Endometrial microvascular endothelial cells (primary cell): ENCODE data around the gene GMEB2. TPM values are rescaled to one million over a fixed set of nuclear protein-coding genes. Genes with fewer than 3 reads are reported as not detected.
"Not testable (repeated sequence)": the region's sequence is repeated elsewhere in the genome, so short reads cannot be mapped to it uniquely, and the experiment has no call there.

Experiments used
- in situ Hi-C: cut with HindIII; loops from 2 replicates; pipeline ENCODE4 v1.10.0; 2017; ENCODE audit warnings: low sequenced_read_pairs, low pct_unique_long_range_greater_than_20kb; ENCODE audit errors: inconsistent ontology term
- total RNA-seq: library from RNA; depleted of rRNA; stranded (reverse); fragments of >200 nt; gene quantifications from one replicate; pipeline ENCODE4 v1.2.3, GENCODE V29; 2015; ENCODE audit errors: inconsistent ontology term

The GMEB2 gene
- total RNA-seq, 1 donor from 2014 or later, result 11.9 TPM

DNA sequence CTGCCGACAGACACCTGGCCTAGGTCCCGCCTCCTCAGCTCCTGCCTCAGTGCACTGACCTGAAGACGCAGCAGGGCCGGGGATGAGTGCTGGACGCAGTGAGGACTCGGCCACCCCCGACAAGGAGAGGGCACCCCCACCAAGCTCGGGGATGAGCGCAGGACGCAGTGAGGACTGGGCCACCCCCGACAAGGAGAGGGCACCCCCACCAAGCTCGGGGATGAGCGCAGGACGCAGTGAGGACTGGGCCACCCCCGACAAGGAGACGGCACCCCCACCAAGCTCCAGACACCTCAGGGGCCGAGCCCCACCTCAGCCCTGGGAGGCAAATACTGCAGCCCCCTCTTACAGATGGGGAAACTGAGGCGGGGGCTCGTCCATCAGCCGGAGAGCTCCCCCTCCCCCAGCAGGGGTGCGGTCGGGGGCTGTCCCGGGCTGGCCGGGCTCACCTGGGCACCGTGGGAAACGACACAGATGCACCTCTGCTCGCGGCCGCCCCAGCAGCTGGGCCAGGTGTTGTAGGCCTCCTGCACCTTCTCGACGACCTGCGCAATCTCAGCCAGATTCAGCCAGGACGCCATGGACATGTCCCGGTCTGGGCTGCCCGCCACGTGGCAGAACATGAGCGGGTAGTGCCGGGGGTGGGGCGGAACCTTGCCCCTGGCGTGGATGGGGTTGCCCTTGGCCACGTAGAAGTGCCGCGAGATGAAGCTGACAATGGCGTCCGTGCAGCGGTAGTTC lies 60.3 kb downstream of the GMEB2 start:
- in situ Hi-C loops, result no loop called here

DNA sequence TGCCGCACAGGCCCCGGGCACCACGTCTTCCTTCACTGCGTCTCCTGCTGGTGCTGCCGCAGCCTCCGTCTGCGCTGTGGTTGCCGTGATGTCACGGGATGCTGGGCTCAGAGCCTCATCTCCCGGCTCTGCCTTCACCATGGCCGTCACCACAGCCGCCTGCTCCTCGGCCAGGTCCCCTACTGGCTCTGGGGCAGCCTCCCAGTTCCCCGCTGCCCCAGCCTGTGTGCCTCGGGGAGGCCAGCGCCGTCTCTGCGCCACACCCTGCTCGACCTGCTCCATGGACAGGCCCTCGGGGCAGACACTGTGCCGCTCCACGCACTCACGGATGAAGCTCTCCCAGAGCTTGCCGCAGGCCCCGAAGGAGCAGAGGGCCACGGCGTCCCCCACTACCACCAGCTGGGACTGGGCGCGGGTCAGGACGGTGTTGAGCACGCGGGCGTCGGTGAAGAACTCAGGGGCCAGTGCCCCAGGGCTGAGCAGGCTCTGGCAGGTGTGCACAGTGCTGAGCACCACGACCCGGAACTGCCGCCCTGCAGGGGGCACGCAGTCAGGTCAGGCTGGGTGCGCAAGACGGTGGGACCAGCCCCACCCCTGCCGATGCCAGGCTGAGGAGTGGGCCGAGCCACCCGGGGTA lies 61.1 kb downstream of the GMEB2 start:
- in situ Hi-C loops, result no loop called here

DNA sequence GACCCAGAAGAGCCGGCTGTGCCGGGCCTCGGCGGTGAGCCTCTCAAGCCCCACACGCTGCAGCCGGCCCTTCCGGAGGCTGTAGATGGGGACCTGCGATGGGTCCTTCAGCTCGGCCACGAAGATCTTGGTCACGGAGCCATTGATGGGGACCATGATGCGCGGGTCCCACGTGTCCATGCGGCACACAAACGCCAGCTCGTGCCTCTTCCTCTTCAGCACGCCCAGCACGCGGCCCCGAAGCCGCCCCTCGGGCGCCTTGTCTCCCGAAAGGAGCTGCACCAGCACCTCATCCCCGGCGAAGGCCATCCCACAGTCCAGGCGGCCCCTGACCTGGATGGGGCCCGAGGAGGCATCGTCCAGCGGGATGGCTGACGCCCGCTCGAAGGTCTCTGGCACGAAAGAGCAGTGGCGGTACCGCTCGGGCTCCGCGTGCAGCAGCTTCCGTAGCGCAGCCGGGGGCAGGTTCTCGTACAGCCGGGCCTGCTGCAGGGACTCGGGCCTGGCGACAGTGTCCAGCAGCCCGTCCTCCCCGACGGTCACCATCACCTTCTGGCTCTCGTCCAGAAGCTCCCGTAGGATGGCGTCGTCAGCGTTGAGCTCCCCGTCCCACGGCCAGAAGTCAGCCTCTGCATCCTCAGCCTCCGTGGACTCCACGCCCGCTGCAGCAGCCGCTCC lies 61.7 kb downstream of the GMEB2 start:
- in situ Hi-C loops, result no loop called here

DNA sequence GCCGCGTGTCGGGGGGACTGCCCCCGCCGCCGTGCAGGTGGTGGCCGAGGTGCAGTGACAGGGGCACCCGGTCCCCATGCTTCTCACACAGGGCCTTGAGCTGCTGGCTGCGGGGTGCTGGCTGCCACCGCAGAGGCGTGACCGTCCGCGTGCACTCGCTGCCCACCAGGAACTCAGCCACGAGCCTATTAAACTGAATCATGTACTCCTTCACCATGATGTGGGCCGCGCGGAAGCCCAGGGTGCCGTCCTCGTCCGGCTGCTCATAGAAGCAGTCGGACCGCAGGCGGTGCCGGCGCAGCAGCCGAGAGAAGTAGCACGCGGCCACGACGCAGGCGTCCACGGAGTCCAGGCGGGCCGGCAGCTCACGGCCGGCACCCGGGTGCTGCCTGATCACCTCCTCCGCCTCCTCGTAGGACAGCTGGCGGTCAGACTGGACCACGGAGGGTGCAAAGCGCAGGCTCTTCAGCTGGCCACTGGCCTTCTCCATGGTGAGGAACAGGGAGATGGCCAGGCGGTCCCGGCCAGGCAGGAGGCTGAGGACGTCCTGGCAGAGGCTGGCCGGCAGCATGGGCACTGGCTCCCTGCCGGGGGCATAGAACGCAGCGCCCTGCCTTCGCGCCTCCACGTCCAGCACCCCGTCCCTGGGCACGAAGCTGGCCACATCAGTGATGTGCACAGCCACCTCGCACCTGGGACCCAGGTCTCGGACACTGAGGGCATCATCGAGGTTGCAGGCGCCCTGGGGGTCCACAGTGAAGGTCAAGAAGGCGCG lies 62.7 kb downstream of the GMEB2 start:
- in situ Hi-C loops, result no loop called here

DNA sequence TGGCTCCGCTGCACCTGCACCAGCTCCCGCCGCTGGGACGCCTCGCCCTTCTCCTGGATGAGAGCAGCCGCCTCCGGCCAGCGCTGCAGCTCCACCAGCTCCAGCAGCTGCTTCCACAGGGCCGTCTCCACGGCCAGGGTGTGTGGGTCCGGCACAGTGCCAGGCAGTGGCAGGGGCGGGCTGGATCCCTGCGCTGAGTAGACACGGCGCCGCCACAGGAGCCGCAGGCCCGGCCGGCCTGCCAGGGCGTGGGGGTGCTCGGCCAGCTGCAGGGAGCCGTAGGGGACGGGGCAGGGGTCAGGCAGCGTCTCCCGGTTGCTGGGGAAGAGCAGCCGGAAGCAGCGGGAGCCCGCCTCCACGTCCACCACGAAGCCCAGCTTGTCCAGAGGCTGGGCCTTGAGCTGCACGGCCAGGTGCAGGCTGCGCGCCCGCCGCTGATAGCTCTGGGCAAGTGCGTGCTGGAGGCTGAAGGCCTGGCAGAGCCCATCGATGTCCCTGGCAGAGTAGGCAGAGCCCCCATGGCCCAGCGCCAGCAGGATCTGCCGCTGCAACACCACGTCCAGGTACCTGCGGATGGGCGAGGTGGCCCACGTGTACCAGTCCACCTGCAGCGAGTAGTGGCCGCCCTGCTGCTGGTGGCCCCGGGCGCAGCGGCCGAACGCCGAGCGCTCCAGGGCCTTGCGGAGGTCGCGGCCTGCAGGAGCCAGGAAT lies 63.5 kb downstream of the GMEB2 start:
- in situ Hi-C loops, result no loop called here

DNA sequence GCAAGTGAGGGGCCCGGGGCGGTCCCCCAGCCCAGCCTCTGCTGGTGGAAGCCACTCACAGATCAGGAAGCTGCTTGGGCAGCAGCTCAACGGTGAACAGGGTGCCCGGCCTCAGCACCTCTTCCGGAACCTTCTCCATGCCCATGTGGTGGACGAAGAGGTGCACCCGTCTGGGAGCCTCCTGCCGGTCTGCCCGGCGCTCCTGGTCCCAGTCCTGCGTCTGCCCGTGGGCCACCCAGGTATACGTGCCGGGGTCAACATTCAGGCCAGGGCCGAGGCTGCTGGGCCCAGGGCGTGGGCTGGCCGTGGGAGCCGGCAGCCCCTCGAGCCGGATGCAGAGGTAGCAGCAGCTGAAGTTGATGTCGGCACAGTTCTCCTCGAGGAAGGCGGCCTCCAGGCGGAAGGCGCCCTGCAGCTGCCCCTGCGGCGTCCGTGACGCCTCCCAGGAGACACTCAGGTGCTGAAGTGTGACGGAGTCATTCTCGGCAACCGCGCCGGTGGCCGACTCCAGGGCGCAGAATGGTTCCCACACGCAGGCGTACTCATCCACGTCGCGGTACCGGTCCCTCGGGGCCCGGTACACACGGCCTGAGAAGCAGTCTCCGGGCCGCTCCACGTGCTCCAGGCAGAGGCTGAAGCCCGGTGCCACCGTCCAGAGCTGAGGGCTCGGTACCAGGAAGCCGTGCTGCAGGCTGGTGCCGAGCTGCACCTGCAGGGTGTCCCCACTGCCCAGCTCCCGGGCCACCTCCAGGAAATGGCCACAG lies 64.3 kb downstream of the GMEB2 start:
- in situ Hi-C loops, result no loop called here

DNA sequence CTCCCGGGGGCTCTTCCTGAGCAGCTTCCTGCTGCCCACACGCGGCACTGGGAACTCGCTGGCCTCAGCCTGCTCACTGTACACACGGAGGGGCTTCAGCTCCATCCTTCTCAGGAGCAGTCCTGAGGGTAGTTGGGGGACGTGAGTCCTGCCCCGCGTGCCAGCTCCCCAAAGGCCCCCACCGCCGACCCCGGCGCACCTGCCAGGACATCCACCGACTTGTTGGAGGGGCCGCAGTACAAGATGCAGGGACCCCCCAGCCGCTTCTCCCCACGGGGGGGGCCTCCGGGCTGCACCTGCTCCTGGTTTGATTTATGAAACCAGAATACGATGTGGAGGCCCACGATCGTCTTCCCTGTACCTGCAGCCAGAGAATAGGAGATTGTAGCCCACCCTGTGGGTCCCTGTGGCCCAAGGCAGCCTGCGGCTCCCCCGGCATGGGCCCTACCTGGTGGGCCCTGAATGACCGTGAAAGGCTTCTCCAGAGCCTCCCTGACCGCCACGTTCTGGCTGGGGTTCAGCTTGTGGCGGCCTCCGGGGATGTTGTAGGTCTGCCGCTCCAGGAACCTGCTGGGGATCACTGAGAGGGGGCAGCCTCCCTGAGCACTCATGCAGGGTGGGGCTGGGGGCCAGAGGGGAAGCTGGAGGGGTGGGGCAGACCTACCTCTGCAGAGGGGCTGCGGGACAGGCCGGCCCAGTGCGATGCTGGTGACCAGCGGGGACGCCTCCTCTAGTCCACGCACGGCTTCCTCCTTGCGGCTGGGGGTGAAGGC lies 65.1 kb downstream of the GMEB2 start:
- in situ Hi-C loops, result no loop called here

DNA sequence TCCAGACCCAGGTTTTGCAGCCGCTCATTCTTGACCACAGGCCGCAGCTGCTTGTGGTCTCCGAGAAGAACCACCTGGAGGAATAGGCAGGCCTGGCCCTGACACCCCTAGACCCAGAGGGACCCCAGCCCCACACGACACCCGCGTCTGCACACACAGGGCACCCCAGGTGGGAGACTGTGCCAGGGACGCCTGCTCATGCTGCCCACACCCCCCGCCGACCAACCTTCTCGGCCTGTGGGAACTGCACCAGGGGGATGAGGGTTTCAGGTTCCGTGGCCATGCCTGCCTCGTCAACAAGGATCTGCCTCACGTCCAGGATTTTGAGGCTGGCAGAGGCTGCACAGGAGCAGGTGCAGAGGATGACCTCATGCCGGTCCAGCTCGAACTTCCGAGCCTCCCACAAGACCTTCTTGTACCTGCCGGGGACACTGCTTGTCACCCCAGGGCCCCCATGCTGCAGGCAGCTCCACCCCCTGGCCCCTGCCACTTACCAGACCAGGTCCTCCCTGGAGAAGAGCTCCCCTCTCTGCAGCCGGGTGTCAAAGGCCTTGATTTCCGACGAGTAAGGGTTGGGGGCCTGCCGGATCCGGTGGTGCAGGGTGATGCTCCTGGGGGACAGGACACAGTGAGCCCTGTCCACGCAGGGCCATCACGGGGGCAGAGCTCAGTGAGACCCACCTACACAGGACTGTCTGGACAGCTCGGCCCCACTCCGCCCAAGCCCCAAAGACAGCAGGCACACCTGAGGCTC lies 65.9 kb downstream of the GMEB2 start:
- in situ Hi-C loops, result no loop called here

DNA sequence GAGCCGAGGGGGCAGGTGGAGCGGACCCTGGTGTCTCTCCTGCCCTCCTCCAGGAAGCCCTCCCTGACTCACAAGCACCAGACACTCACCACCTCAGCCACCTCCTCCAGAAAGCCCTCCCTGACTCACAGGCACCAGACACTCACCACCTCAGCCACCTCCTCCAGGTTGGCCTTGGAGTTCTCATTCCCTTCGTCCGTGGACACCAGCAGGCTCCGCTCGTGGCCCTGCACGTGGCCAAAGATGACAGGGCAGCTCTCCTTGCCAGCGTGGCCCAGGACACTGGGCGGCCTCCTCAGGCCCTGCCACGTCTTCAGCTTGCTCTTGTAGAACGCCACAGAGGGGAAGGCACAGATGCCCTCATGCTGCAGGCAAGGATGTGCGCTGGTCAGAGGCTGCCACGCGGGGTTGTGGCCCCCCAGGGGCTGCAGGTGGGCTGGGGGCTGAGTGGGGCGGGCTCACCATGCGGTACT lies 66.5 kb downstream of the GMEB2 start:
- in situ Hi-C loops, result no loop called here

DNA sequence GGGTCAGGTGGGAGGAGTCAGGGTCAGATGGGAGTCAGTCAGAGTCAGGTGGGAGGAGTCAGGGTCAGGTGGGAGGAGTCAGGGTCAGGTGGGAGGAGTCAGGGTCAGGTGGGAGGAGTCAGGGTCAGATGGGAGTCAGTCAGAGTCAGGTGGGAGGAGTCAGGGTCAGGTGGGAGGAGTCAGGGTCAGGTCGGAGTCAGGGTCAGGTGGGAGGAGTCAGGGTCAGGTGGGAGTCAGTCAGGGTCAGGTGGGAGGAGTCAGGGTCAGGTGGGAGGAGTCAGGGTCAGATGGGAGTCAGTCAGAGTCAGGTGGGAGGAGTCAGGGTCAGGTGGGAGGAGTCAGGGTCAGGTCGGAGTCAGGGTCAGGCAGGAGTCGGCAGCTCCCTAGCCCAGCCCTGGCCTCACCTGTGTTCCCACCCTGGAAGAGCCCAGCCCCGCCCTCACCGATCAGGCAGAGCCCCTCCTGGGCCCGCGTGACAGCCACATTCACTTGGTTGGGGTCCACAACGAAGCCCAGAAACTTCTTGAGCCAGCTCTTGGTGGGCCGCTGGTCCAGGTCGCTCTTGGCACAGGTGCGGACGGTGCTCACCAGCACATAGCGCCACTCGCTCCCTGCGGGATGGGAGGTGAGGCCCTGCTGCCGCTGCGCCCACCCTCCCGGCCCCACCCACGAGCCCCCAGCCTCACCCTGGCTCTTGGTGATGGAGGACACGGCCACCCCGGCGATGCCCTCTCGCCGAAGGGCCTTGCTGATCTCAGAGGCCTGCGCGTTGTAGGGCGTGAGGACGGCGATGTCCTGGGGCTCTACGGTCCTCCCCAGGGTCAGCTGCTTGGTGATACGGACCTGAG lies 67.2 kb downstream of the GMEB2 start:
- in situ Hi-C loops, result not testable (repeated sequence)

DNA sequence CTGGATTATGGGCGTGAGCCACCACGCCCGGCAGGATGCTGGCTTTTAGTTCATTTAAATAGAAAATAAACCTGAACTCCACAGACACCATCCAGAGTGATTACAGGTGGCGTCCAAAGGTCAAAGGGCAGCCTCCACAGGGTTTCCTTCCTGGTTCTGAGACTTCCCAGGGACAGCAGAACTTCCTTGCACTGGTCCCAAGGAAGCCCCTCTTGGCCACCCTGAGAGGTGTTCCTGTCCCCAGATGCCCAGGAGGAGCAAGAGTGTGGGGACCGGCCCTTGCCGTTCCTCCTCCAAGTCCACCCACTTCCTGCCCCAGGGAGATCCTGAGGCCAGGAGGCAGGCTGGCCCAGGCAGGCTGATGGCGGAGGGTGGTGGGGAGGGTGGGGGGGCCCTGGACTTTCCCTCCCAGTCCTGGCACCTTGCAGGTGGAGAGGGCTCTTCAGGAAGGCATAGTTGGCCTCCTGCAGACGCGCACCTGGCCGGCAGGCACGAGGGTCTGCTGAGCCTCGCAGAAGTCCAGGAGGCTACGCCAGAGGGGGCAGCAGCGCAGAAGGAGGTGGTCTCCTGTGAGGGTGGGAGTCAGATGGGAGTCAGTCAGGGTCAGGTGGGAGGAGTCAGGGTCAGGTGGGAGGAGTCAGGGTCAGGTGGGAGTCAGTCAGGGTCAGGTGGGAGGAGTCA lies 68.0 kb downstream of the GMEB2 start:
- in situ Hi-C loops, result no loop called here

DNA sequence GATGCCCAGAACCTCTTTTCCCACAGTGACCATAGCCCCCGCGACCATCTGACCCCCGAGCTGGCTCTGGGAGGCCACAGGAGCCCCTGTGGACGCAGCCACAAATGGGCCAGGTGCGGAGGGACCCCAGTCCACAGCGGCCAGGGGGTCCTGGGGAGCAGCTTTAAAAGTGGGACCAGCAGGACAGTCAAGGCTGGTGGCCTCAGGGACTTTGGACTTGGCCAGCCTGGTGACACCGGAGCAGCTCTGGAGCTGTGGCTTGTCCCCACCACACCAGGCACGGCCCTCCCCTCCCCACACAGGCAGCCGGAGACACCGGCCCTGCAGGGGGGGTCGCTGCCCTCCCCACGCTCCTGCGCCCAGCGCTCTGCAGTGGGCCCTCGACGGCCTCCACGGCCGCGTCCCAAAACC lies 69.4 kb downstream of the GMEB2 start:
- in situ Hi-C loops, result no loop called here

DNA sequence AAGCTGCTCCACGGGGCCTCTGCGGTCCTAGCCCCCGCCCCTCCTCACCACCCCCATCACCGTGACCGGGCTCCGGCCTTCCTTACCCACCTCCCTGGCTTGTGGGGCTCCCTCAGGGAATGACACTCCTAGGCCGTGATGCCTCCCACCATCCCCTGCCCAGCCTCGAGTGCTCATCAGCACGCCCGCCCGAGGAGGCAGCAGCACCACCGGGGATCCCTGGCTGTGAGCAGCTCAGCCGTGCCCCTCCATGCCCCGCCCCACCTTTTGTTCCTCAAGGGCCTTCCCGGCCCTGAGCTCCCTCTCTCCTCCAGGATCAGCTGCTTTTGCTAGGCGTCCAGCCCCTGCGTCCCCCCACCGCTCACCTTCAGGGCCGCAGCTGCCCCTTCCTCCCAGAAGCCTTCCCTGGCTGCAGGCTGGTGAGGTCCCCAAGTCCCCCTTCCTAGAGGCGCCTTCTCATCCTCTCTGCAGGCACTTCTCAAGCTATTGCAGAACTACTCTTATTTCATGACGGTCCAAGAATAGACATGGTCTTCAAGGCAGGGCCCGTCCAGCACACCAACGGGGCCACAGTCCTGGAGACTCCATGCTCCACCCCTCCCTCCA lies 69.9 kb downstream of the GMEB2 start:
- in situ Hi-C loops, result no loop called here

DNA sequence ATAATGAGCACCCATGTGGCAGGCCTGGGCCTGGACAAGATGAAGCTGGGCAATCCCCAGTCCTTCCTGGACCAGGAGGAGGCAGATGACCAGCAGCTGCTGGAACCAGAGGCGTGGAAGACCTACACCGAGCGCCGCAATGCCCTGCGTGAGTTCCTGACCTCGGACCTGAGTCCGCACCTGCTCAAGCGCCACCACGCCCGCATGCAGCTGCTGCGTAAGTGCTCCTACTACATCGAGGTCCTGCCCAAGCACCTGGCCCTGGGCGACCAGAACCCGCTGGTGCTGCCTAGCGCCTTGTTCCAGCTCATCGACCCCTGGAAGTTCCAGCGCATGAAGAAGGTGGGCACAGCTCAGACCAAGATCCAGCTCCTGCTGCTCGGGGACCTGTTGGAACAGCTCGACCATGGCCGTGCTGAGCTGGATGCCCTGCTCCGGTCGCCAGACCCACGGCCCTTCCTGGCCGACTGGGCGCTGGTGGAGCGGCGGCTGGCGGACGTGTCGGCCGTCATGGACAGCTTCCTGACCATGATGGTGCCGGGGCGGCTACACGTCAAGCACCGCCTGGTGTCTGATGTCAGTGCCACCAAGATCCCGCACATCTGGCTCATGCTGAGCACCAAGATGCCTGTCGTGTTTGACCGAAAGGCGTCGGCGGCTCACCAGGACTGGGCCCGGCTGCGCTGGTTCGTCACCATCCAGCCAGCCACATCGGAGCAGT lies 71.1 kb downstream of the GMEB2 start:
- in situ Hi-C loops, result no loop called here
